GM12878 (cell line): ENCODE data around the gene MTR. TPM values are rescaled to one million over a fixed set of nuclear protein-coding genes. Genes with fewer than 3 reads are reported as not detected.

ENCODE experiments used
- ATAC-seq: fragments of 200-7000 bp; cut with Tn5 transposase; 3 replicates; pipeline ENCODE4 v1.9.1; 2020; ENCODE audit warnings: mild to moderate bottlenecking, moderate library complexity
- BruUV-seq: library from RNA; stranded (reverse); fragments of 400-500 nt; replicated peaks from 2 replicates; lab custom pipeline; 2021; lab: Mats Ljungman, UMichigan
- CTCF ChIA-PET: fragments of 300-600 bp; sonication (Branson Sonifier 250); formaldehyde crosslinking; extraction: SDS; loops from one replicate; lab custom pipeline; 2021; ENCODE audit warnings: inconsistent platforms; lab: Yijun Ruan, JAX
- POLR2A ChIA-PET: fragments of 350-600 bp; formaldehyde crosslinking; extraction: SDS; loops from one replicate; lab custom pipeline; 2021; ENCODE audit warnings: inconsistent platforms; lab: Charles Lee
- RAD21 ChIA-PET: fragments of 300-600 bp; sonication (Branson Sonifier 250); formaldehyde crosslinking; loops from one replicate; lab custom pipeline; 2023; ENCODE audit warnings: antibody characterized with exemption; ENCODE audit not compliant: unreplicated experiment; lab: Charles Lee
- SMC1A ChIA-PET: fragments of 300-600 bp; sonication (Branson Sonifier 250); formaldehyde crosslinking; loops from one replicate; lab custom pipeline; 2023; ENCODE audit not compliant: unreplicated experiment, uncharacterized antibody; lab: Charles Lee
- DNase-seq: peaks from one replicate; pipeline ENCODE4 v3.0.0-alpha.2; 2011; ENCODE audit warnings: low read depth, low spot score
- FAIRE-seq: peaks from 3 replicates; lab custom pipeline; 2011; peaks lifted over from hg19 to GRCh38; lab: Jason Lieb, UNC
- H2AFZ ChIP-seq: 2 replicates; pipeline ENCODE4 v1.6.0; 2011; ENCODE audit warnings: low read depth, low read length, control low read depth; ENCODE audit not compliant: control insufficient read depth
- H3K27ac ChIP-seq: 2 replicates; pipeline ENCODE4 v1.5.1; 2011; ENCODE audit warnings: control low read depth; ENCODE audit not compliant: control insufficient read depth, insufficient read depth
- H3K27me3 ChIP-seq, 2 experiments: replicated peaks in 1 of 2; 2 replicates each; pipeline versions ENCODE4 v1.6.0 to v1.6.1; 2011; ENCODE audit warnings: low read length in 1 of 2; ENCODE audit not compliant: control insufficient read depth in 2 of 2, insufficient read depth in 2 of 2
- H3K36me3 ChIP-seq, 2 experiments: 2 replicates each; pipeline ENCODE4 v1.5.1; 2011; ENCODE audit warnings: low read length in 1 of 2; ENCODE audit not compliant: control insufficient read depth in 2 of 2, insufficient read depth in 2 of 2
- H3K4me1 ChIP-seq: 2 replicates; pipeline ENCODE4 v1.6.1; 2011; ENCODE audit warnings: mild to moderate bottlenecking, low read length, moderate library complexity, mixed read lengths; ENCODE audit not compliant: control insufficient read depth, insufficient read depth
- H3K4me2 ChIP-seq: 2 replicates; pipeline ENCODE4 v1.6.0; 2011; ENCODE audit warnings: control low read depth; ENCODE audit not compliant: control insufficient read depth, insufficient read depth
- H3K4me3 ChIP-seq: fragments of 200-600 bp; sonication (generic); 2 replicates; pipeline ENCODE4 v1.5.1; 2016
- H3K79me2 ChIP-seq: 2 replicates; pipeline ENCODE4 v1.6.0; 2011; ENCODE audit warnings: low read length; ENCODE audit not compliant: control insufficient read depth, insufficient read depth
- H3K9ac ChIP-seq: 2 replicates; pipeline ENCODE4 v1.8.0; 2011; ENCODE audit warnings: low read length, control low read depth, mixed read lengths; ENCODE audit not compliant: control insufficient read depth, insufficient read depth
- H3K9me3 ChIP-seq: replicated peaks from 3 replicates; pipeline ENCODE4 v1.5.1; 2011; ENCODE audit warnings: mild to moderate bottlenecking, low read length; ENCODE audit not compliant: control insufficient read depth, insufficient read depth
- H4K20me1 ChIP-seq: 2 replicates; pipeline ENCODE4 v1.6.0; 2011; ENCODE audit not compliant: control insufficient read depth, insufficient read depth
- CHD2 ChIP-seq: IDR thresholded peaks from 2 replicates; pipeline ENCODE4 v1.6.1; 2011; ENCODE audit warnings: low read depth, low read length, improper control_type of control experiment, borderline replicate concordance
- CREB1 ChIP-seq: IDR thresholded peaks from 2 replicates; pipeline ENCODE4 v1.6.1; 2012; ENCODE audit warnings: low read depth, mild to moderate bottlenecking, inconsistent platforms
- CUX1 ChIP-seq: IDR thresholded peaks from 2 replicates; pipeline ENCODE4 v1.6.1; 2012; ENCODE audit warnings: improper control_type of control experiment, low read depth, low read length; ENCODE audit not compliant: insufficient replicate concordance
- HDAC6 ChIP-seq: fragments of 200-600 bp; sonication (generic); IDR thresholded peaks from one replicate; pipeline ENCODE4 v1.8.0; 2017; ENCODE audit warnings: antibody characterized with exemption; ENCODE audit not compliant: unreplicated experiment
- PAX8 ChIP-seq: fragments of 450-650 bp; IDR thresholded peaks from 2 replicates; pipeline ENCODE4 v1.6.1; 2017; ENCODE audit warnings: mild to moderate bottlenecking, moderate library complexity
- PML ChIP-seq: IDR thresholded peaks from 2 replicates; pipeline ENCODE4 v1.6.1; 2012; ENCODE audit warnings: low read length, inconsistent platforms
- SKIL ChIP-seq: fragments of 450-650 bp; IDR thresholded peaks from 2 replicates; pipeline ENCODE4 v1.6.1; 2017; ENCODE audit warnings: mild to moderate bottlenecking, low read depth, inconsistent platforms; ENCODE audit not compliant: poor library complexity, severe bottlenecking
- SMAD1 ChIP-seq: fragments of 450-650 bp; IDR thresholded peaks from 2 replicates; pipeline ENCODE4 v1.6.1; 2018; ENCODE audit warnings: mild to moderate bottlenecking, low read depth; ENCODE audit not compliant: partially characterized antibody
- STAT1 ChIP-seq: fragments of 450-650 bp; conservative IDR thresholded peaks from 2 replicates; pipeline ENCODE4 v1.6.1; 2014; ENCODE audit warnings: antibody characterized with exemption, mild to moderate bottlenecking
- STAT3 ChIP-seq: IDR thresholded peaks from 2 replicates; pipeline ENCODE4 v1.6.1; 2011; ENCODE audit warnings: low read depth, low read length, improper control_type of control experiment
- TBL1XR1 ChIP-seq: IDR thresholded peaks from 2 replicates; pipeline ENCODE4 v1.6.1; 2012; ENCODE audit warnings: low read depth, low read length, improper control_type of control experiment
- ZBED1 ChIP-seq: IDR thresholded peaks from 2 replicates; pipeline ENCODE4 v1.6.1; 2016; ENCODE audit warnings: borderline replicate concordance
- ZNF217 ChIP-seq: fragments of 450-650 bp; IDR thresholded peaks from 2 replicates; pipeline ENCODE4 v1.6.1; 2017; ENCODE audit warnings: antibody characterized with exemption, mild to moderate bottlenecking
- ZNF687 ChIP-seq: fragments of 450-650 bp; IDR thresholded peaks from 2 replicates; pipeline ENCODE4 v1.6.1; 2017; ENCODE audit warnings: mild to moderate bottlenecking, moderate library complexity
- WGBS: methylation state at CpG from one replicate; pipeline ENCODE4 v1.1.6; 2016; ENCODE audit warnings: low lambda C conversion rate; ENCODE audit not compliant: insufficient replicate concordance, insufficient coverage; ENCODE audit errors: missing lambda C conversion rate; 5-methylcytosine and 5-hydroxymethylcytosine counted together
- in situ Hi-C: fragments of 300-500 bp; cut with MboI; formaldehyde crosslinking; loops from 9 replicates; pipeline ENCODE4 v1.14.3; 2018; ENCODE audit warnings: mixed read lengths
- intact Hi-C: fragments of 100-400 bp; cut with micrococcal nuclease; formaldehyde crosslinking; loops from one replicate; pipeline ENCODE4 v1.14.2; 2022; ENCODE audit not compliant: unreplicated experiment
- polyA plus RNA-seq, 11 experiments: library from polyadenylated mRNA; depleted of rRNA in 4 of 11; unstranded in 6 of 11; stranded (reverse) in 5 of 11; fragments of >200 nt; fragmentation: Nextera tagmentation in 4 of 11; fragmentation: Illumina TruSeq in 1 of 11; extraction: Ambion mirVana in 4 of 11; extraction: Trizol in 1 of 11; gene quantifications; 1 replicate in 1 of 11; 2 replicates in 10 of 11; pipeline versions ENCODE4 v1.2.1 to v1.2.3, GENCODE V29; 2011 to 2016; ENCODE audit warnings: inconsistent platforms in 2 of 11, missing spikeins in 2 of 11, low read depth in 1 of 11
- total RNA-seq, 4 experiments: library from RNA; depleted of rRNA in 3 of 4; stranded (reverse); fragments of >200 nt in 3 of 4; fragmentation: Illumina TruSeq in 1 of 4; extraction: Trizol in 1 of 4; gene quantifications; 2 replicates each; pipeline versions ENCODE4 v1.2.1 to v1.2.3, GENCODE V29; 2013 to 2021

The MTR gene
- total and polyA plus RNA-seq, 10 of the 15 experiments (the other 5 are each of a cell fraction or from before 2014, with no cell fraction given), result 2.4 to 38.7 (median 16.5) TPM

GRCh38 chr1:236836157-236836556, 41.1 kb downstream of the MTR start (continued):
- no peak for TF ChIP-seq CUX1
- TF ChIP-seq PML, result no peak
- TF ChIP-seq TBL1XR1, result no peak
- no peak for TF ChIP-seq CREB1
- TF ChIP-seq ZBED1, result no peak
- TF ChIP-seq ZNF217, result no peak
- no peak for TF ChIP-seq CHD2
- TF ChIP-seq STAT1, result no peak

GRCh38 chr1:236837115-236837514, 42.0 kb downstream of the MTR start:
- FAIRE-seq (no peak), DNase-seq (no peak), ATAC-seq (no peak)
- POLR2A ChIA-PET, result no interaction called here
- no peaks in the 10 kb centered on the region for H3K4me1 ChIP-seq
- H3K27me3 ChIP-seq, result no peaks in the 10 kb centered on the region
- H3K27ac ChIP-seq, result no peak overlapping the region
- H3K79me2 ChIP-seq, result no peaks in the 10 kb centered on the region
- in situ Hi-C loops, result no loop called here
- no TSS peak for BruUV-seq
- H3K9me3 ChIP-seq, result no peaks in the 10 kb centered on the region
- intact Hi-C loops, result no loop called here
- SMC1A ChIA-PET, result no interaction called here
- WGBS, result 97% methylated on average over 4 of the region's 4 CpGs
- no peak overlapping the region for H2AFZ ChIP-seq
- no peak overlapping the region for H3K9ac ChIP-seq
- RAD21 ChIA-PET, result no interaction called here
- peaks cover 8 to 40% of the 10 kb centered on the region in 2 experiments for H3K36me3 ChIP-seq
- H3K4me2 ChIP-seq, result no peak overlapping the region
- H3K4me3 ChIP-seq, result no peak overlapping the region
- CTCF ChIA-PET, result no interaction called here
- H4K20me1 ChIP-seq, result no peaks in the 10 kb centered on the region
- TF ChIP-seq STAT3 (no peak), HDAC6 (no peak), PAX8 (no peak), SMAD1 (no peak), ZNF687 (no peak), SKIL (no peak)
